ENCODE measurements around the gene CDC73.
"Not testable (repeated sequence)": the region's sequence is repeated elsewhere in the genome, so short reads cannot be mapped to it uniquely, and the experiment has no call there.

The CDC73 gene

GRCh38 chr1:193211539-193211938, 89.7 kb downstream of the CDC73 start:
- H3K4me3 ChIP-seq (ENCODE audit: low read length), result no peak overlapping the region
- no peak for TF ChIP-seq ZNF274 (IDR thresholded peaks at IDR 0.05; ENCODE audit: low read depth, low read length)

GRCh38 chr1:193212637-193213036, 90.8 kb downstream of the CDC73 start:
- TF ChIP-seq ZNF274 (IDR thresholded peaks at IDR 0.05; ENCODE audit: low read depth, low read length), result no peak
- H3K4me3 ChIP-seq (ENCODE audit: low read length), result no peak overlapping the region

DNA sequence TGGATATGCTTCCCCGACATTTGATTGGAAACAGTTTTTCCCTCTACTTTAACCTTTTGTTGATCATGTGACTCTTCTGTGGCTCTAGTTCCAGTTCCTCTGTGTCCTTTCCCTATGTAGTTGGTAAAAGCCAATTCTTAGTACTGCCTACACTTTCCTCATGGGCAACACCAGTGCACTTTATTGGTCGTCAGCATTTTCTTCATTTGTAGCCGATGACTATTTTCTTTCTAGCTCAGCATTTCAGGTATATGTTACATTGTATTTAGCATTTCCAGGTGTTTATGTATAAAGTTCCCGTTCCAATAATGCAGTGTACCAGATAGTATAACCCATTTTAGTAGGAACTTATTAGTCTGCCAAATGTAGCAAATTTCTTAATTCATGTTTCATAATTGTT, 92.2 kb downstream of the CDC73 start:
- H3K4me3 ChIP-seq (ENCODE audit: low read length), result no peak overlapping the region
- TF ChIP-seq ZNF274 (IDR thresholded peaks at IDR 0.05; ENCODE audit: low read depth, low read length), result no peak

DNA sequence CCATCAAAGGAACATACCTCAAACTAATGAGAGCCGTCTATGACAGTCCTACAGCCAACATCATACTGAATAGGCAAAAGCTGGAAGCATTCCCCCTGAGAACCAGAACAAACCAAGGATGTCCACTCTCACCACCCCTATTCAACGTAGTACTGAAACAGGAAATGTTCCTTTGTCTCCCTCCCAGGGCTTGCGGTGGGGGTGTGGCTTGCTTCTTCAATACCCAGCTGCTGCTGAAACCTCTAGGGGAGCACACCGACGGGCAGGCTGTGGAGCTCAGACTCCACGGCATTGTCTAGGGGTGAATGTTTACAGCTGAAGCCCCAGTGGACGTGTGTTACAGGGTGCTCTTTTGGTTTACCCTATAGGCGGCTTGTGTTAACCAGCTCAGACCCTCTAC, 95.1 kb downstream of the CDC73 start:
- no peak for TF ChIP-seq ZNF274 (IDR thresholded peaks at IDR 0.05; ENCODE audit: low read depth, low read length)
- H3K4me3 ChIP-seq (ENCODE audit: low read length), result no peak overlapping the region

GRCh38 chr1:193219391-193219790, 97.6 kb downstream of the CDC73 start:
- no peak for TF ChIP-seq ZNF274 (IDR thresholded peaks at IDR 0.05; ENCODE audit: low read depth, low read length)
- no peak overlapping the region for H3K4me3 ChIP-seq (ENCODE audit: low read length)

GRCh38 chr1:193221651-193222050, 99.8 kb downstream of the CDC73 start:
- TF ChIP-seq ZNF274 (IDR thresholded peaks at IDR 0.05; ENCODE audit: low read depth, low read length), result no peak
- no peak overlapping the region for H3K4me3 ChIP-seq (ENCODE audit: low read length)

DNA sequence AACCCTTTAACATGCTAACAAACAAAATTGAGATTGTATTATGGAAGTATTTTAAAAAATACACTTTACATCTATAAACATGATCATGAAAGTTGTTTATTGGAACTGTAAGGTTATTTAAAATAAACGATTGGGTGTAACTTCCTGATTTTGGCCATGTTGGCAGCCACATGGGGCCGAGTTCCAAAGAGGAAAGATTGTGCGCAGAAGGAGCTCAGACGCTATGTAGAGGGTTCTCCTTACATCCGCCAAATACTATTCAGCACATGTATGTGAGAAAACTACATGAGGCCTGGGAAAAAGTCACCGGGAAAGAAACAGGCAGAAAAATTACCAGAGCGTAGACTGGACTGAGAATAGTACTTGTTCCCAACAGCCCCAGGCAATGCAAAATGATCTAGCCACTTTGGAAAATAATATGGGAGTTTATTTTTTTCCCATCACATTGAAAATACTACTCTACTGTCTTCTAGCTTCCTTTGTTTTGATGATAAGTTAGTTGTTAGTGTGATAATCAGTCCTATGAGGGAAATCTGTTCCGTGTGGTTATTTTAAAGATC, 100.3 kb downstream of the CDC73 start:
- no peak overlapping the region for H3K4me3 ChIP-seq (ENCODE audit: low read length)
- TF ChIP-seq ZNF274 (IDR thresholded peaks at IDR 0.05; ENCODE audit: low read depth, low read length), result no peak

- H3K4me3 ChIP-seq (ENCODE audit: low read length), result no peak overlapping the region
- no peak for TF ChIP-seq ZNF274 (IDR thresholded peaks at IDR 0.05; ENCODE audit: low read depth, low read length)
These were observed 107.3 kb downstream of the CDC73 start for GRCh38 chr1:193229136-193229535.

- H3K4me3 ChIP-seq (ENCODE audit: low read length), result not testable (repeated sequence)
These were observed 109.3 kb downstream of the CDC73 start for GRCh38 chr1:193231146-193231545.

DNA sequence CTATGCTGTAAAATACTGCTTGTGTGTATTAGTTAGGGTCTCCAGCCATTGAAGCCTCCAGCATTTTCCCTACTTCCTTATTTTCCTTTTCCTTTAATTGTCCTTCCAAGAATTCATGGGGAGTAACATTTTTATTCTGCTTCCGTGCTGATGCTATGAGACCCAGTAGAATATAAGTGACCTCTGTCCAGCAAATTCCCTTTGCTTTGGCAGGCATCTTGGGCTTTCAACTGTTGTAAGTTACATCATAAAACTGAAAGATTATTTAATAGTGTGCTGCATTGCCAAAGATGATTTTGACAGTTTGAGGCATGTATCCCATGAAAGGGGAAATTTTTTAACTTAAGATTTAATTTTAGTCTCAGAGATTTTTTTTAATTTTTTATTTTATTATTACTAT, 112.7 kb downstream of the CDC73 start:
- no peak overlapping the region for H3K4me3 ChIP-seq (ENCODE audit: low read length)
- TF ChIP-seq ZNF274 (IDR thresholded peaks at IDR 0.05; ENCODE audit: low read depth, low read length), result no peak

DNA sequence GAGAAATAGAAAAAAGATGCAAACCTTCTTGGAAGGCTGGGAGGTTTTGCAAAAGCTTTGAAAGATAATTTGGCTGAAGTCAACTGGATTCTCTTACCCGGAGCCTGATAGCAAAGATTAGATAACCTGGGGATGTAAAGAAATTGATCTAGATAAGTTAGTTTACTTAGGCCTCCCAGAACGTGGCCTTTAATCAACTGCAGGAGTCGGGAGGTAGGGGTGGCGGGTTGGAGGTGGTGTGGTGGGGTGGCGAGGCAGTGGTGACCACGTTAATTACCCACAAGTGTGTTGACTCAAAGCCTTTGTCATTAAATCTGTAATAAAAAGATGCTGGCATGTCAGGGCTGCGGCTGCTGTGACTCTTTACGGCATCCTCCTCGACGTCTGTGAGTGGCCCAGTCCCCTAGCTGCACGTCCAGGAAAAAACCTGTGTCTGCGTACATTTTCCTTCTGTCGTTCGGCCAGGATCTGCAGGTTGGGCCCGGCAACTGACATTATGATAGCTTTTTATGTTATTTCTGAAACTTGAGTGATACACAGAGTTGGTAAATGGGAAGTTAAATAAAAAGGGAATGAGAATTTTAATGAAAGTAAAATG, 115.6 kb downstream of the CDC73 start:
- no peak for TF ChIP-seq ZNF274 (IDR thresholded peaks at IDR 0.05; ENCODE audit: low read depth, low read length)
- H3K4me3 ChIP-seq (ENCODE audit: low read length), result no peak overlapping the region

DNA sequence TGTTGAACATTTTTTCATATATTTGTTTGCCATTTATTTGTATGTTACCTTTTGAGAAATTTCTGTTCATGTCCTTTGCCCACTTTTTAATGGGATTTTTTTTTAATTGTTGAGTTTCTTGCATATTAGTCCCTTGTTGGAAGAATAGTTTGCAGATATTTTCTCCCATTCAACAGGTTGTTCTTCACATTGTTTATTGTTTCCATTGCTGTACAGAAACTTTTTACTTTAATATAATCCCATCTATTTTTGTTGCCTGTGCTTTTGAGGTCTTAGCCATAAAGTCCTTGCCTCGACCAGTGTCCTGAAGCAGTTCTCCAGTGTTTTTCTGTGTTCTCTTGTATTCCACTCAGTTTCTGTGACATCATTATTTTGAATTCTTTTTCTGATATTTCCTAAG, 118.8 kb downstream of the CDC73 start:
- no peak for TF ChIP-seq ZNF274 (IDR thresholded peaks at IDR 0.05; ENCODE audit: low read depth, low read length)
- no peak overlapping the region for H3K4me3 ChIP-seq (ENCODE audit: low read length)

DNA sequence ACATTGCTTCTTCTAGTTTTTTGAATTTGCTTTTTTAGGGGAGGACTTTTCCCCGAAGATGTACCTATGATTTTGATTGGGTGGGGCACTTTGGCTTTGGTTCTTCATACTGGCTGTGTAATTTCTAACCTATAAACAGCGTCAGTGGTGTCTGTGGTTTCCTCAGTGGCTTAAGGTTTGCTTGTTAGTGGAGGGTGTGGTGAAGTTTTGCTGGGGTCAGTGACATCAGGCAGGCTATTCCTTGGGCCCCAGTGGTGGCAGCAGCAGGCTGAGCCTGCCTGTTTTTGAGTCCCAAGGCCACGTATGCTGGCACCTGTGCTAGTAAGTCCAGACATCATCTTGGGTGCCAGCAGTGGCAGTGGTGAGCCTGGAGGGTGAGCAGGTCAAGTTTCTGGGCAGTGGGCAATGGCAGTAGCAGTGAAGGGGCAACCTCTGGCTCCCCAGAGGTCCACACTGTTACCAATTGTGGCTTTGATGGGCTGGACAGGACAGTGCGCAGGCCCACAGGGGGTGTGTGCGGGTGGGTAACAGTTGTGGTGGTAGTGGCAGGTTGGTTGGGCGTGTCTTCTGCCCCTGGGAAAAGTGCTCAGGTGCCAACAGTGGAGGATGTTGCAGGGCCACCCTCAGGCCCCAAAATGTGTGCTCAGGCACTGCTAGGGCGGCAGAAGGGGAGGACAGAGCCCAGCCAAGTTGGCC, 119.4 kb downstream of the CDC73 start:
- no peak for TF ChIP-seq ZNF274 (IDR thresholded peaks at IDR 0.05; ENCODE audit: low read depth, low read length)

GRCh38 chr1:193242000-193242399, 120.2 kb downstream of the CDC73 start:
- TF ChIP-seq ZNF274 (IDR thresholded peaks at IDR 0.05; ENCODE audit: low read depth, low read length), result no peak
- H3K4me3 ChIP-seq (ENCODE audit: low read length), result no peak overlapping the region

More for the DNA sequence above, 119.4 kb downstream of the CDC73 start:
- no peak overlapping the region for H3K4me3 ChIP-seq (ENCODE audit: low read length)

DNA sequence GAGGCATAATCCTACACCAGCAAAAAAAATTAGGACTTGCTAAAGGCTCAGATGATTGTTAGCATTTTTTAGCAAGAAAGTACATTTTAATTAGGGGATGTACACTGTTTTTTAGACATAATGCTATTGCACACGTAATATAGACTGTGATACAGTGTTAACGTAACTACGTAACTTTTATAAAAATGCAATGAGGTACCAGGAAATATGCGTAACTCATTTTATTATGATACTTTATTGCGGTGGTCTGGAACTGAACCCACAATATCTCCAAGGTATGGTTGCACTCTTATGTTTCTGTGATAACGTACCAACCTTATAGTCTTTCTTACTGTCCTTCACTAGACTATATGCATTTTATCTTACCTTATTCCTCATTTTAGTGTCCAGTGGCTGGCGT, 127.4 kb downstream of the CDC73 start:
- TF ChIP-seq ZNF274 (IDR thresholded peaks at IDR 0.05; ENCODE audit: low read depth, low read length), result no peak
- H3K4me3 ChIP-seq (ENCODE audit: low read length), result no peak overlapping the region

All from GM08714 (cell line).